Calu3 (cell line): Measurements from ENCODE around the gene DNAH17. TPM values are rescaled to one million over a fixed set of nuclear protein-coding genes. Genes with fewer than 3 reads are reported as not detected.

Experiments used
- BruUV-seq: library from RNA; stranded (reverse); fragments of 400-500 nt; replicated peaks from 2 replicates; lab custom pipeline; 2021; lab: Mats Ljungman, UMichigan
- CTCF ChIA-PET: fragments of 300-600 bp; sonication (Branson Sonifier 250); formaldehyde crosslinking; loops from one replicate; lab custom pipeline; 2022; ENCODE audit warnings: antibody characterized with exemption; lab: Charles Lee
- DNase-seq: peaks from one replicate; pipeline ENCODE4 v3.0.0; 2022
- H3K27ac Mint-ChIP-seq: one replicate; pipeline ENCODE4 v1.8.0; 2022; ENCODE audit warnings: mixed read lengths; ENCODE audit not compliant: unreplicated experiment
- H3K27me3 Mint-ChIP-seq: one replicate; pipeline ENCODE4 v1.8.0; 2022; ENCODE audit warnings: mixed read lengths; ENCODE audit not compliant: unreplicated experiment
- H3K36me3 Mint-ChIP-seq: one replicate; pipeline ENCODE4 v1.8.0; 2022; ENCODE audit warnings: mild to moderate bottlenecking, moderate library complexity, mixed read lengths; ENCODE audit not compliant: insufficient read depth, unreplicated experiment
- H3K4me1 Mint-ChIP-seq: one replicate; pipeline ENCODE4 v1.8.0; 2022; ENCODE audit warnings: mild to moderate bottlenecking, low read depth, mixed read lengths; ENCODE audit not compliant: unreplicated experiment
- H3K4me3 Mint-ChIP-seq: one replicate; pipeline ENCODE4 v1.8.0; 2022; ENCODE audit warnings: mild to moderate bottlenecking, low read depth, moderate library complexity, mixed read lengths; ENCODE audit not compliant: unreplicated experiment
- H3K9me3 Mint-ChIP-seq: one replicate; pipeline ENCODE4 v1.8.0; 2022; ENCODE audit warnings: low read depth, mixed read lengths; ENCODE audit not compliant: unreplicated experiment
- intact Hi-C: fragments of 100-400 bp; cut with micrococcal nuclease; formaldehyde crosslinking; loops from one replicate; pipeline ENCODE4 v1.10.0; 2022; ENCODE audit not compliant: unreplicated experiment
- total RNA-seq: library from RNA; stranded (reverse); gene quantifications from 2 replicates; pipeline ENCODE4 v1.2.3, GENCODE V29; 2022
- TF ChIP-seq, protein P1 (sequence below): fragments of 200-600 bp; IDR thresholded peaks from one replicate; pipeline ENCODE4 v1.8.0; 2022; ENCODE audit warnings: antibody characterized with exemption; ENCODE audit not compliant: unreplicated experiment

Gene DNAH17
- total RNA-seq, 1 experiment from 2014 or later, result 0.19 TPM

DNA sequence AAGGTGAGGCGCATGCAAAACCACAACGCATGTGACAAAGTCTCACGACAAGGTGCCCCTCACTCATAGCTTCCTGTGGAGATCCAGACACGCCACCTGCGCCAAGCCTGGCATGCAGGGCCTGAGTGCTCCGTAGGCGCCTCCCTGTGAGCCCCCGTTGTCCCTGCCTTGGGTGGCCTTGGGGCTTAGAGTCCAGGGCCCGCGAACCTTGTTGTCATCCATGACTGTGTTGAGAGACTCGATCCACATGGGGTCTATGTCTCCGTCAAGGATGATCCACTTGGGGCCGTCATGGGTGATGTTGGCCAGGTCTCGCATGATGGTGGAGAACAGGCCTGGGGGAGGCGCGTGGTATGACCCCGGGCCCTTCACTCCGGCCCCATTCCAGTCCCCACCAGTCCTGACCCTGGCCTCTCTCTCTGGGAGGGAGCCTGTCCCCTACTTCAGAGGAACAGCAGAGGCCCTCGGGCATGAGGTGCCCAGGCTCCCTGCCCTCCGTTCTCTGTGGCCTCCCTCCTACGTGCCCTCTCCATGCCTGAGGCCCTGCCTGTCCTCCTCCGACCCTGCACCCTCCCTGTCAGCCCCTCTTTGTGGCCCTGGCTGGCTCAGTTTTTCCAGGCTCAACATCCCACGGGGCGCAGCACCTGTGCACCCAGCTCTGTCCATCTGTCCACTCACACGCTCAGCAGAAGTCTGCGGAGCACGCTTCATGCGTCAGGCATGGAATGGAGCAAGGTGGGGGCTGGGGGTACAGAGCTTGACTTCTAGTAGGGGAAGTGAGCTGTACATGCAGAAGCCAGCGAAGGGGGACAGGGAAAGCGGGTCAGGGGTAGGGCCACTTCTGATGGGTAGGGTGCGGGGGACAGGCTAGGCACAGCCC is 85.7 kb downstream of the DNAH17 start:
- Mint-ChIP-seq H3K27ac (no peak overlapping the region), H3K27me3 (peaks cover 81% of the 10 kb centered on the region), H3K36me3 (no peaks in the 10 kb centered on the region), H3K9me3 (no peaks in the 10 kb centered on the region), H3K4me1 (no peaks in the 10 kb centered on the region), H3K4me3 (no peak overlapping the region)
- CTCF ChIA-PET, result interaction anchor here (0.6 to 0.8 kb wide), 2 partner anchors 10 to 162 kb away, joined by 3 to 4 read pairs; no protein-coding TSS in a partner anchor
- intact Hi-C loops, result no loop called here
- DNase-seq, result no peak
- TF ChIP-seq, protein P1, sequence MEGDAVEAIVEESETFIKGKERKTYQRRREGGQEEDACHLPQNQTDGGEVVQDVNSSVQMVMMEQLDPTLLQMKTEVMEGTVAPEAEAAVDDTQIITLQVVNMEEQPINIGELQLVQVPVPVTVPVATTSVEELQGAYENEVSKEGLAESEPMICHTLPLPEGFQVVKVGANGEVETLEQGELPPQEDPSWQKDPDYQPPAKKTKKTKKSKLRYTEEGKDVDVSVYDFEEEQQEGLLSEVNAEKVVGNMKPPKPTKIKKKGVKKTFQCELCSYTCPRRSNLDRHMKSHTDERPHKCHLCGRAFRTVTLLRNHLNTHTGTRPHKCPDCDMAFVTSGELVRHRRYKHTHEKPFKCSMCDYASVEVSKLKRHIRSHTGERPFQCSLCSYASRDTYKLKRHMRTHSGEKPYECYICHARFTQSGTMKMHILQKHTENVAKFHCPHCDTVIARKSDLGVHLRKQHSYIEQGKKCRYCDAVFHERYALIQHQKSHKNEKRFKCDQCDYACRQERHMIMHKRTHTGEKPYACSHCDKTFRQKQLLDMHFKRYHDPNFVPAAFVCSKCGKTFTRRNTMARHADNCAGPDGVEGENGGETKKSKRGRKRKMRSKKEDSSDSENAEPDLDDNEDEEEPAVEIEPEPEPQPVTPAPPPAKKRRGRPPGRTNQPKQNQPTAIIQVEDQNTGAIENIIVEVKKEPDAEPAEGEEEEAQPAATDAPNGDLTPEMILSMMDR, result no peak
- no TSS peak for BruUV-seq

GRCh38 chr17:78490673-78491072 is 86.5 kb downstream of the DNAH17 start:
- CTCF ChIA-PET, result no interaction called here
- TF ChIP-seq, protein P1, result no peak
- Mint-ChIP-seq H3K36me3 (no peaks in the 10 kb centered on the region), H3K9me3 (no peaks in the 10 kb centered on the region), H3K27me3 (peaks cover 81% of the 10 kb centered on the region), H3K27ac (no peak overlapping the region), H3K4me3 (no peak overlapping the region), H3K4me1 (no peaks in the 10 kb centered on the region)
- BruUV-seq, result no TSS peak
- intact Hi-C loops, result no loop called here
- DNase-seq, result no peak

DNA sequence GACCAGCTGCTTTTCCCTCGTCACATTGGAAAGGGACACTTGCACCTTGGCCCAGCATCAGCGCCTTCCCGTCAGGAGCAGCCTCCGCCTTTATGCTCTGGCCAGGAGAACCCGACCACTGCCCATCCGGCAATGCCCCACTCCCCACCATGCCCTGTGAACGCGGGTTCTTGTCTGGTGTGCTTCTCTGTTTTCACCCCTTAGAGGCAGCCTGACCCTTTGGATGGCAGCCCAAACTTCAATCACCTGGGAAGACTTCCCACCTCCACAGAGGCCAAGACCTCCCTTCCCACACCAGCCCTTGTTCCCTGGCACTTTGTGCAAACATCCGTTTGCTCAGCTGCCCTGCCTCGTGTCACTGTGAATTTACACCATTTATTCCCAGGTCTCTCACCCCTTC is 87.0 kb downstream of the DNAH17 start:
- intact Hi-C loops, result no loop called here
- TF ChIP-seq, protein P1, result no peak
- CTCF ChIA-PET, result interaction anchor here (0.6 kb wide), 1 partner anchor 222 kb away, joined by 3 read pairs; no protein-coding TSS in a partner anchor
- no peaks in the 10 kb centered on the region for H3K36me3 Mint-ChIP-seq
- peaks cover 75% of the 10 kb centered on the region for H3K27me3 Mint-ChIP-seq
- no peak overlapping the region for H3K27ac Mint-ChIP-seq
- no peak for DNase-seq
- H3K9me3 Mint-ChIP-seq, result no peaks in the 10 kb centered on the region
- no peak overlapping the region for H3K4me3 Mint-ChIP-seq
- BruUV-seq, result no TSS peak
- no peaks in the 10 kb centered on the region for H3K4me1 Mint-ChIP-seq

- Mint-ChIP-seq H3K27me3 (peaks cover 72% of the 10 kb centered on the region), H3K36me3 (peaks cover 5% of the 10 kb centered on the region), H3K4me1 (peaks cover 6% of the 10 kb centered on the region), H3K4me3 (no peak overlapping the region), H3K27ac (no peak overlapping the region), H3K9me3 (no peaks in the 10 kb centered on the region)
- no peak for DNase-seq
- CTCF ChIA-PET, result interaction anchor here (0.6 kb wide), 1 partner anchor 223 kb away, joined by 3 read pairs; no protein-coding TSS in a partner anchor
- intact Hi-C loops, result no loop called here
- TF ChIP-seq, protein P1, result no peak
- no TSS peak for BruUV-seq
Observed at GRCh38 chr17:78488867-78489634, 88.1 kb downstream of the DNAH17 start.
